Astrocyte (in vitro differentiated cells and primary cell): Measurements from ENCODE around the gene CRTC1. TPM values are rescaled to one million over a fixed set of nuclear protein-coding genes. Genes with fewer than 3 reads are reported as not detected.

Experiments
- DNase-seq: peaks from one replicate; pipeline ENCODE4 v3.0.0-alpha.2; 2010; ENCODE audit warnings: low read depth
- FAIRE-seq: peaks from 2 replicates; lab custom pipeline; 2011; peaks lifted over from hg19 to GRCh38; lab: Jason Lieb, UNC
- H2AFZ ChIP-seq: 2 replicates; pipeline ENCODE4 v1.6.0; 2012; ENCODE audit warnings: low read depth, low read length, inconsistent platforms
- H3K27ac ChIP-seq: 2 replicates; pipeline ENCODE4 v1.5.1; 2011; ENCODE audit warnings: low read depth, low read length, inconsistent platforms
- H3K27me3 ChIP-seq: 2 replicates; pipeline ENCODE4 v1.6.0; 2011; ENCODE audit warnings: low read length, inconsistent platforms; ENCODE audit not compliant: insufficient read depth
- H3K36me3 ChIP-seq: 2 replicates; pipeline ENCODE4 v1.5.1; 2011; ENCODE audit warnings: low read length, inconsistent platforms; ENCODE audit not compliant: insufficient read depth
- H3K4me1 ChIP-seq: 2 replicates; pipeline ENCODE4 v1.5.1; 2011; ENCODE audit warnings: low read length, inconsistent platforms; ENCODE audit not compliant: insufficient read depth
- H3K4me2 ChIP-seq: 2 replicates; pipeline ENCODE4 v1.6.0; 2012; ENCODE audit warnings: low read length, inconsistent platforms
- H3K4me3 ChIP-seq: 2 replicates; pipeline ENCODE4 v1.5.1; 2011; ENCODE audit warnings: low read depth, mild to moderate bottlenecking, low read length, inconsistent platforms; ENCODE audit not compliant: insufficient read depth
- H3K79me2 ChIP-seq: 2 replicates; pipeline ENCODE4 v1.6.0; 2012; ENCODE audit warnings: mild to moderate bottlenecking, low read length, inconsistent platforms; ENCODE audit not compliant: insufficient read depth
- H3K9ac ChIP-seq: 2 replicates; pipeline ENCODE4 v1.6.0; 2012; ENCODE audit warnings: mild to moderate bottlenecking, low read length, inconsistent platforms
- H3K9me3 ChIP-seq: 2 replicates; pipeline ENCODE4 v1.5.1; 2012; ENCODE audit warnings: low read depth, mild to moderate bottlenecking, low read length, inconsistent platforms; ENCODE audit not compliant: insufficient read depth
- H4K20me1 ChIP-seq: 2 replicates; pipeline ENCODE4 v1.6.0; 2012; ENCODE audit warnings: low read length, inconsistent platforms; ENCODE audit not compliant: insufficient read depth
- H3K27ac Mint-ChIP-seq: one replicate; pipeline ENCODE4 v1.8.0; 2021; ENCODE audit warnings: mild to moderate bottlenecking, mixed read lengths; ENCODE audit not compliant: unreplicated experiment
- H3K27me3 Mint-ChIP-seq: one replicate; pipeline ENCODE4 v1.8.0; 2021; ENCODE audit warnings: low read depth, mixed read lengths; ENCODE audit not compliant: unreplicated experiment
- H3K36me3 Mint-ChIP-seq: one replicate; pipeline ENCODE4 v1.8.0; 2021; ENCODE audit warnings: low read depth, mixed read lengths; ENCODE audit not compliant: unreplicated experiment
- H3K4me1 Mint-ChIP-seq: one replicate; pipeline ENCODE4 v1.8.0; 2021; ENCODE audit warnings: low read depth, mixed read lengths; ENCODE audit not compliant: unreplicated experiment
- H3K4me3 Mint-ChIP-seq: one replicate; pipeline ENCODE4 v1.8.0; 2021; ENCODE audit warnings: mild to moderate bottlenecking, moderate library complexity, mixed read lengths; ENCODE audit not compliant: unreplicated experiment
- H3K9me3 Mint-ChIP-seq: one replicate; pipeline ENCODE4 v1.8.0; 2021; ENCODE audit warnings: mild to moderate bottlenecking, mixed read lengths; ENCODE audit not compliant: unreplicated experiment
- CTCF ChIP-seq: IDR thresholded peaks from 2 replicates; pipeline ENCODE4 v1.5.1; 2011; ENCODE audit warnings: low read depth, mild to moderate bottlenecking, inconsistent platforms, low read length, moderate library complexity; ENCODE audit not compliant: insufficient read depth
- EZH2 ChIP-seq: IDR thresholded peaks from 2 replicates; pipeline ENCODE4 v1.6.1; 2012; ENCODE audit warnings: mild to moderate bottlenecking, low read length, inconsistent platforms; ENCODE audit not compliant: insufficient read depth
- total RNA-seq: library from RNA; stranded (reverse); gene quantifications from 2 replicates; pipeline ENCODE4 v1.2.1, GENCODE V29; 2021

CRTC1 gene
- total RNA-seq, 1 donor from 2014 or later: 8.4 TPM

GRCh38 chr19:18662972-18663732 lies 20.3 kb upstream of the CRTC1 start:
- no peak overlapping the region for H3K27ac Mint-ChIP-seq

GRCh38 chr19:18663940-18664530 lies 19.4 kb upstream of the CRTC1 start:
- Histone ChIP-seq H3K4me1 (peaks cover 26% of the 10 kb centered on the region), H3K9me3 (no peaks in the 10 kb centered on the region), H2AFZ (no peak overlapping the region), H3K36me3 (no peaks in the 10 kb centered on the region), H3K27ac (no peak overlapping the region), H4K20me1 (no peaks in the 10 kb centered on the region), H3K4me2 (no peak overlapping the region), H3K79me2 (no peaks in the 10 kb centered on the region), H3K9ac (no peak overlapping the region), H3K27me3 (no peaks in the 10 kb centered on the region), H3K4me3 (no peak overlapping the region)
- Mint-ChIP-seq H3K27ac (no peak overlapping the region), H3K27me3 (no peaks in the 10 kb centered on the region), H3K36me3 (peaks cover 4% of the 10 kb centered on the region), H3K9me3 (no peaks in the 10 kb centered on the region), H3K4me1 (peaks cover 29% of the 10 kb centered on the region), H3K4me3 (no peak overlapping the region)
- FAIRE-seq: no peak
- DNase-seq: no peak
- TF ChIP-seq EZH2: no peak
- no peak for TF ChIP-seq CTCF

More at GRCh38 chr19:18662972-18663732, 20.3 kb upstream of the CRTC1 start:
- Histone ChIP-seq H3K9me3 (no peaks in the 10 kb centered on the region), H3K27ac (no peak overlapping the region), H3K79me2 (no peaks in the 10 kb centered on the region), H3K4me1 (peaks cover 32% of the 10 kb centered on the region), H3K4me2 (no peak overlapping the region), H3K27me3 (no peaks in the 10 kb centered on the region), H3K36me3 (no peaks in the 10 kb centered on the region), H2AFZ (no peak overlapping the region), H4K20me1 (no peaks in the 10 kb centered on the region), H3K9ac (no peak overlapping the region), H3K4me3 (no peak overlapping the region)
- Mint-ChIP-seq H3K27me3 (peaks cover 2% of the 10 kb centered on the region), H3K9me3 (no peaks in the 10 kb centered on the region), H3K4me3 (peak overlapping the region; percentile 34), H3K36me3 (peaks cover 4% of the 10 kb centered on the region), H3K4me1 (peaks cover 38% of the 10 kb centered on the region)
- TF ChIP-seq EZH2 (no peak), CTCF (no peak)
- no peak for DNase-seq
- no peak for FAIRE-seq

- DNase-seq: no peak
- Histone ChIP-seq H3K9me3 (no peaks in the 10 kb centered on the region), H3K27me3 (no peaks in the 10 kb centered on the region), H3K4me1 (peaks cover 17% of the 10 kb centered on the region), H3K27ac (no peak overlapping the region), H3K79me2 (no peaks in the 10 kb centered on the region), H3K36me3 (no peaks in the 10 kb centered on the region), H4K20me1 (no peaks in the 10 kb centered on the region), H2AFZ (no peak overlapping the region), H3K4me2 (no peak overlapping the region), H3K4me3 (no peak overlapping the region), H3K9ac (no peak overlapping the region)
- no peak for FAIRE-seq
- Mint-ChIP-seq H3K27me3 (no peaks in the 10 kb centered on the region), H3K4me1 (peaks cover 32% of the 10 kb centered on the region), H3K27ac (no peak overlapping the region), H3K4me3 (no peak overlapping the region), H3K9me3 (no peaks in the 10 kb centered on the region), H3K36me3 (peaks cover 4% of the 10 kb centered on the region)
- TF ChIP-seq CTCF: no peak
- TF ChIP-seq EZH2: no peak
Measured at GRCh38 chr19:18665771-18666202, 17.7 kb upstream of the CRTC1 start.
